Superior temporal gyrus (tissue), 1 donor: ENCODE data around the gene CRNN.

ENCODE experiments used
- DNase-seq: peaks from one replicate; pipeline ENCODE4 v3.0.0-alpha.2; 2016; ENCODE audit errors: extremely low spot score

CRNN gene

DNA sequence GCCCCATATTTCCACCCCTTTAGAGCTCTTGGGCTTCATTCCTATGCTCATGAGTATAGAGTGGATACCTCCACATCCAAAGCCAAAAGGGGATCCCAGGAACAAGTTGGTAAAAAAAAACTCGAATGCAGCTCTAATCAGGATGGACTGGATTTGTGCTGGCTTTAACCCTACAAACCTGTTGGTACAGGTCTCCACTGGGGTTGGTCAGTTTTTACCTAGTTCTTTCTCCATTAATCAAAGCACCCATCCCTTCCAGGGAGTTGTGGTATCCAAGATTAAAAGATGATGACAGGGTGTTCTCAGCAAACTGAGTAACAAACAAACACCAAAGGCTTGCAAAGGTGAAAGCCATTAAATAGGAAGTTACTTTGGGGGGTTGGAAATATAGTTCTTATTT lies 5.9 kb upstream of the CRNN start:
- no peak for DNase-seq

DNA sequence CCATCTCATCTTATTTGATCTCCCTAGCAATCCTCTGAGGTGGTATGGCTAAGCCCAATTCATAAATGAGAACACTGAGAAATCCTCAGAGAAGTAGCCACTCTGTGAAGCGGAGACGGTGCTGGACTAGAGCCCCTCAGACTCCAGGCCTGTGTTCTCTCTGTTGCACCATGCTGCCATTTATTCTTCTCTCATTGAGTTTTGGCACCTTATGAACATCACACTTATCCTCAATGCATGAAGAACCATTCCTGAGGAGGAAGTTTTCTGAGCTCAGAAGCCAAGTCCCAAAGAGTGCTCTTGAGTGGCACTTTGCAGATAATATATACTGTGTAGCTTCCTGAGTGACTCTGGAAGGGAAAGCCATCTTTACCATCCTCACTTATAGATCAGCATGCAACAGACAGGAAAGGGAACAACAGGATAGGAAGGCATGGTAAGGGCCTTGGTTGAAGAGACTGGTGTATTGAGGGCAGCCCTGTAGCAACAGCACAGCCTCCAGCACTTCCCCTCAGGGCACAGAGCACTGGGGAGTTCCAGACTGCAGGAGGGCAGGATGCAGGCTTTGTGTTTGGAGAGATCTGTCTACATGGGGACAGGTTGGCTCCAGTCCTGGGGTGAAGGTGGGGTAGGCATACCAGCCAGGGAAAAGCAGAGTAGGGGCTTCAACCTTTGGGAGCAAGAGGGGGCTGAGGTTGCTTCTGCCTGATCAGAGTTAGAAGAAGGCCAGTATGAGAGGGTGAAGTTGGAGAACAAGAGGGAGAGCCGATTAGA lies 1.6 kb upstream of the CRNN start:
- no peak for DNase-seq

DNA sequence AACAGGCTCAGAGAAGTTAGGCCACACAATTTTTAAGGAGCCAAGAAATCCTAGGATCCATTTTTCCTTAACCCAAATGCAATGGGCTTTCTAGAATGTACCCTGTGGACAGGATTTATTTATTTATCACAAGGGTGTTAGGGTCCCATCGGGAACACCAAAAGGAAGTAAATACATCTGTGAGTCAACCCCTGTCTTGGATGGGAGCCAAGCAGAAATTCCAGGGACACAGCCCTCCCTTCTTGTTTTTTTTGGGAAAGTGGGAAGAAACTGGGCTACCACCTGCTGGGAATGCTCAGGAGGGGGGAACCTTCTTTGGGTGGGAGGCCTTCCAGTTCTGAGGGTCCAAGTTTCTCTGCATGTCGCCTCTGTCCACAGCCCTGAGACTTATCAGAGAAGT lies 1.3 kb downstream of the CRNN start:
- DNase-seq, result no peak

DNA sequence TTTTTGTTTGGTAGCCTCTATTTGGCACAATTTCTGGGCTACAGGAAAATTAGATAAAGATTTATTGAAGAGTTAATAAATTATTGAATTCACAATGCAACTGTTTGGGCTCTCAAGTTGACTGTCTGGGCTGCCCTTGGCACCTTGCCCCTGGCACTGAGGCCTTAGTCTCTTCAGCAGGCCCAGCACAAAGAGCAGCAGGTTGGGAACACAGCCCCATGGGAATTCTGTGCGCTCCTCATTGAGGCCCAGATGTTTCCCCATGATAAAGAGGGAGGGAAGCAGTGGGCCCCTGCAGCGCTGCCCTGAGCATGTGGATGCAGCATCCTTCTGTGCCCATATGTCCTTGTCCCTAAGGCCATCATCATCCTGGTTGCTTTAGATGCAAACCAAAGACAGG lies 2.9 kb downstream of the CRNN start:
- DNase-seq, result no peak

DNA sequence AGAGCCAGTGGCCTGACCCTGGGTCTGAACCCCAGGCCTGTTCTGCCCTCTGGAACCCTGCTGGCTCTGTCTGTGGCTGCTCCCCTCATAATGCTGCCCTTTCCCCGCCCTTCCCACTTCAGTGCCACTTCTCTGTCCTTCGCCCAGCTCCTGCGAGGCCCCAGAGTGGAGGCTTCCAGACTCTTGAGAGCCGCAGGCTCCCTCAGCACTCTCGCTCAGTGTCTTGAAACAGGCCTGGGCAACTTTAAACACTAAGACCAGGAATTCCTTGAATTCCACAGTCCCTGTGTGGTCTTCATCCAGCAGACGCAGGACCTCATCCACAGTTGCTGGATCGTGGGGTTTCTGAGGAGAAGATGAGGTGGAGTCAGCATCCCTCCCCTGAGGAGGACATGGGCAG lies 3.5 kb downstream of the CRNN start:
- no peak for DNase-seq

DNA sequence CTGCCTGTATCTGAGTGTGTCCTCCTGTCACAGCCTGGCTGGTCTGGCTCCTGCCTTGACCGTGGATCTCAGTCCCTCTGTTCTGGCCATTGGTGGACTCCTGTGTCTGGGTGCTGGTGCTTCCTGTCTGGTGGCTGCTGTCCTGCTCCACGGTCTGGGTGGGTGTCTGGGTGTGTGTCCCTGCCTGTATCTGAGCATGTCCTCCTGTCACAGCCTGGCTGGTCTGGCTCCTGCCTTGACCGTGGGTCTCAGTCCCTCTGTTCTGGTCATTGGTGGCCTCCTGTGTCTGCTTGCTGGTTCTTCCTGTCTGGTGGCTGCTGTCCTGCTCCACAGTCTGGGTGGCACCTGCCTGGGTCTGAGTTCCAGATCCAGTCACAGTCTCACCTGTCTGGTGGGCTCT lies 4.0 kb downstream of the CRNN start:
- DNase-seq, result no peak

DNA sequence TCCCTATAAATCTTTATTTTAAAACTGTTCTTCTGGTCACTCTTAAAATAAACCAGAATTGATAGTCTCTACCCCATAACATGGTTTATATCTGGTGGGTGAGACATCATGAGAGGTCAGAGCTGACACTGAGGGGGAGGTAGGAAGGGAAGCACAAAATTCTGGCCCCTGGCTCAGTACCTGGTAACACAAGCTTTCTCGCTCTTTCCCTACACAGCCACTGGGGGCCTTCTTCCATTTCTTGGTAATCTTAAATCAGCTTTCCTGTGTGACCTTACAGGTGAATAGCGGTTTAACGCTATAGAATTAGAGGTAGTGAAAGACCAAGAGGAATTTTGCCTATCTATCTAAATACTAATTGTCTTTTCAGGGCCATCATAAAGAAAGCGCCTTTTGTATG lies 5.4 kb downstream of the CRNN start:
- DNase-seq, result no peak

DNA sequence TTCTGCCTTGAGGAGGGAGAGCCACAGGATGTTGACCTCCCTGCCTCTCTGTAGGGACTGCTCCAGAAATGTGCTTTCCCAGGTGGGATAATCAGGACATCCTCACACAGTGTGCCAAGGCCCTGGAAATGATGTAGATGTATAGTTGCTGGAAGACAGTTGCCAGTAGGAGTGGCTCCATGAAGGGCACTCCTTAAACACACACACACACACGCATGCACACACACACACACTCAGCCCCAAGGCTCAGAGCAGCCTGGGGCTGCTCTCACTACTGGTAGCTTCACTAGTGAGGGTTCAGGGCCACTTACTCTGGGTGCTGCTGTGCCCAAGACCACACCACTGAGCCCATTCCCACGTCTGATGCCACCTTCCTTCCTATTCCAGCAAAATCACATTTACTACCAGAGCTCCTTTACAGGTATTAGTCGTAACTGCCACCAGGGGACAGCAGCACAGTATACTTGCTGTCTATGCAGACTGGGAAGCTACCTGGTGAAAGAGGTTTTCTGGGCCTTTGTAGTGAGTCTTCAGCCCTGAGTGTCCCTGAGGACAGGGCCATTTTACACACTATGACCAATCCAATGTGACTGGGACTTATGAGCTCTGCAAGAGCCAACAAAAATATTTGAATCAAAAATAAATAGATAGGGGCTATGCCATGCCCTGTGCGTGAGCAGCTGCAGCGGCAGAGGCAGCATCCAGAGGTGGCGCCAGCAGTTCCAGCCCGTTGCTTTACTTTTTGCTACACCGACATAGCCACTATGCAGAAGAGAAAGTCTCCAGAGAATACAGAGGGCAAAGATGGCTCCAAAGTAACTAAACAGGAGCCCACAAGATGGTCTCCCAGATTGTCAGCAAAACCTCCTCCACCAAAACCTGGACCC lies 15.0 kb downstream of the CRNN start:
- DNase-seq, result no peak

DNA sequence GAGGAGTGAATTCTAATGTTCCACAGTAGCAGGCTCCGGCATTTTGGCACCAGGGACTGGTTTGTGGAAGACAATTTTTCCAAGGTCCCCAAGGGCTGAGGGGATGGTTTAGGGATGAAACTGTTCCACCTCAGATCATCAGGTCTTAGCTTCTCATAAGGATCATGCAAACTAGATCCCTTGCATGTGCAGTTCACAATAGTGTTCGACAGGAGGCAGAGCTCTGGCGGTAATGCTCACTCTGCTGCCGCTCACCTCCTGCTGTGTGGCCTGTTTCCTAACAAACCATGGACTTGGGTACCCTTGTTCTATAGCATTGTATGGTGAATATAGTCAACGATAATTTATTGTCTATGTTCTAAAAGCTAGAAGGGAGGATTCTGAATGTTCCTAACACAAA lies 16.6 kb downstream of the CRNN start:
- DNase-seq, result no peak

DNA sequence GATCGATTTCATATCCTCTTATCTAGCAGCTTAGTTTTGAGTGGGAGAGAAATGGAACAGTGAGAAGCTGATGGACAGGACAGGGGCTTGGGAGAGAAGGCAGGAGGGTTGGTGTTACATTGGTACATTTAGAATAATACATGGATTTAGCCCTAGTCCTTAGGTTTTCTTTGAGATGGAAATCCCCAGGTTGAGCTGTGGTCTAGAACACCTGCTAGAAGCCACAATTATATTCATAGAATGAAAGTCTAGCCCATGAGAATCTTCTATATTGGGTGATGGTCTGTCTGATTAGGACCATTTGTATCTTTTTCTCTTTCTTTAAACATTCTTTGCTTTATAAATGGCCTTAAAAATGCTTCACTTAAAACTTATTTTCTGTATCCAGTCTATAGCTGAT lies 19.9 kb downstream of the CRNN start:
- DNase-seq, result no peak

DNA sequence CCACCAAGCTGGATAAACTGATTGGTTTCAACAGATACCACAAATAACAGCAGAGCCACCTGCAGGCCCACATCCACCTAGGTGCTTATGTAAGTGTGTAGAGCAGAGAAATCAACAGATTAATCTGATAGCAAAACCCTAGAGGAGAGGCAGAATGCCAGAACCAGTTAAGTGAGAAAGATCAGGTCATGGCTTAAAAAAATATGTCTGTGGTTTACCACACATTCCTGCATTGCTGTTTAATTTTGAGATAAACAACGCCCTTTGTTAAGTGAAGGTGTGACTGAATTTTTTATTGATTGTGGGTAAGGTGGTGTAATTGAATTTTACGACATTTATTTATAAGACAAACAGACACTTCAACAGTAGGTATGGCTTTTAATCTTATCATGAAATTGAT lies 21.2 kb downstream of the CRNN start:
- DNase-seq, result no peak

DNA sequence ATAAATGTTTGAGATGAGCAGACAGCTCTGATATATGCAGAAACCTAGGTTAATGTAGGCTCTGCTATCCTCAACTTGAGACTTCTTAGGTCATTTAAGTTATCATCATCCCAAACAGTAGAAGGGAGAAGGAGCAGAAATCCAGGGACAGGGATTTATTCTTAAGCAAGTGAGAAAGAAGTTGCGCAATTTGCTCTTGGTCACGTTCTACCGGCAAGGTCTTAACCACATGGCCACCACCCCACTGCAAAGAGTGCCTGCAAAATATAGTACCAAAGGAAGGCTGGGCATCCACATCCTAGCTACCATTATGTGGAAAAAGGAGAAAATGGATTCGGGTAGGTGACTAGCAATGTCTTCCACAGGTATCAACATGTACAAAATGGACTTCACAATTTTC lies 25.2 kb downstream of the CRNN start:
- no peak for DNase-seq

DNA sequence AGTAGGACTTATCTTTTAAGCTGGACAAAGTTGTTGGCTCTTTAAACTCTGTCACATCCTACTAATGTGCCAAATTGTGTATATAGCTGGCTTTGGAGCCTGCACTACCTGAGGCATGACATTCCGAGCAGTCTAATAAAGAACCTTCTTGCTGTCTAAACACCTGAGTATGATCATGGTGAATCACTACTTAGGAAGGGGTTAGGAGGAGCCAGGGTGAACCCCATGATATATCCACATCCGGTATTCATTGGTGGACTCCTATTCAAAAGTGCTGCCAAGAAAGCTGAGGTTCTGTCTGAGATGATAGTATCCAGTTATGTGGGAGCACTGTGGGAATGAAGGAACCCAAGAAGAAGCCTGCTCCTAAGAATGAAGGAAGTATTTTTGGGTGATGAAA lies 27.1 kb downstream of the CRNN start:
- no peak for DNase-seq

DNA sequence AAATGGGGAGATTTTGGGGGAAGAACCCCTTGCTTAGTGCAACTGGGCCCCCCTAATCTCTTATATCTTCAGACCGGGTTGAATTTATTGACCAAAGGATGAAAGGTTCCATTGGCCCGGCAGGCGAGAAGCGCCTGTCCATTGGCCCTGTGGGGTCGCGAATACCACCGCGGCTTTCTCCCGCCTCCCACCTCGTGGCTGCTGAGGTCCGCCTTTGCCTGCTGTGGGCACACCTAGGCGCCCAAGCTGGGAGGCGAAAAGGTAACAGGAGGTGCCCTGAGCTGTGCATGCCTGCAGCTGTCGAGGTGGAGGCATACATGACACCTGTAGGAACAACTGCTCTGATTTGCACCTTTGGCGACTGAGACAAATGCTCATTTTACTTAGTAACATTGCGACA lies 33.1 kb downstream of the CRNN start:
- DNase-seq, result no peak

DNA sequence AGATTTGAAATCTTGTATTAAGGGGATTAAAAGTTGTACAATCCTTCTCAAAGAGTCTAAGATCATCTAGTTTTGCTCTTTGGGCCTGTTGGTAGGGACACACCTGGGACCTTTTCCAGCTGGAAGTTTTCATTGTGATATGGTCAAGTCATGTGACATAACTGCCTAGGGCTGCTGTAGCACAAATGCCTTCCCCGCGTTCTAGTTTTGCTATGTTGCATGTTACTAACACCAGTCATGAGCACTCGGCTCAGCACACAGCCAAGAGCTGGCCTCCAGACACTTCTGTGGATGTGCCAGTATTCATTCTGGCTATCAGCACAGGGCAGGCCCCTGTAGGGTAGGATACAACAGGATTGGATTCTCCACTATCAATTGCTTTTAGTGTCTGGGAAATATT lies 39.6 kb downstream of the CRNN start:
- DNase-seq, result no peak

DNA sequence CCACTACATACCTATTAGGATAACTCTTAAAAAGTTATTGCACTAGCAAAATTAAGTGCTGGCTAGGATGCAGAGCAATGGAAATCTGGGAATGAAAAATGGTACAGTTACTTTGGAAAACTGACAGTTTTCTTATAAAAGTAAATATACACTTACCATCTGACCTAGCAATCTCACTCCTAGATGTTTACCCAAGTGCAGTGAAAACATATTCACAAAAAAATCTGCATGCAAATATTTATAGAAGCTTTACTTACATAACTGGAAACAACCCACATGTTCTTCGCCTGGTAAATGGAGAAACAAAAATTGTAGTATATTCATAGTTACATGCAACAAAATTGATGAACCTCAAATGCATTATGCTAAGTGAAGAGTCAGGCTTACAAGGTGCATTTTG lies 41.4 kb downstream of the CRNN start:
- DNase-seq, result no peak

DNA sequence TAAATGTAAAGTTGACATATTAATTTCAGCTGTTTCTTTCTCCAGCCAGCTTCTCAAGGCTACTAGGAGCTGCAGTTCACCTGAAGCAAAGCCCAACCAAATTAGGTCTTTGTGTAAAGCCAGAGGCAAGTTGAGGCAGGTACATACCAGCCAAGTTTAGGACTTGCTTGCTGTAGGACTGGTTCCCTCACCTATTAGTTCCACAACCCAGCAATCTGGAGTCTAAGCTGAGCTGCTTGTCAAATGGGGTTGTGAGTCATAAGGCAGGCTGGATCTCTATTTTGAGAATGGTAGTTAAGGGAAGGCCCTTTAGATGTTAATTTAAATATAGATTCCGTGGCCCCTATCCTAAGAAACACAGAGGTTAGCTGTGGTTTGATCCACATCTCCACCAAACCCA lies 46.6 kb downstream of the CRNN start:
- DNase-seq, result no peak

DNA sequence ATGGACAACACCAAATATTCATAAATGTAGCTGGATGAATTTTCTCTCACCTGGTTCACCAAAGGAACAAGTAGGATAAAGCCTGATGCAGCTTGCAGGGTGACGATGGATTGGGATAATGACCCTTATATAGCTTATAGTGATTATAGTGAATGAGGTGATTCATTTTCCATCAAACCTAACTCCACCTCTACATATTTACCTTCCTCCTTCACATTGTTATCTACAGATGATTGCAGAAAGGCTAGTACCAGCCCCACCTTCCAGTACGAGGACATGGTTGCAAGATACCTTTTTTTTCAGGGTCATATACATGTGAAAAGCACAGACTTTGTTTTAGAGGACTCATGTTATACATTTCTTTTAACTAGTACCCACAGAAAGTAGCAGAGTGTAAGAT lies 54.2 kb downstream of the CRNN start, which contains the start of gene FLG2:
TSS of gene FLG2 (minus strand) at position 101 of the 400 bp plus-strand sequence. CDS start 1,122 bp downstream, outside the sequence.
- no peak for DNase-seq
